Measurements from ENCODE around the gene FZD8.

The FZD8 gene

DNA sequence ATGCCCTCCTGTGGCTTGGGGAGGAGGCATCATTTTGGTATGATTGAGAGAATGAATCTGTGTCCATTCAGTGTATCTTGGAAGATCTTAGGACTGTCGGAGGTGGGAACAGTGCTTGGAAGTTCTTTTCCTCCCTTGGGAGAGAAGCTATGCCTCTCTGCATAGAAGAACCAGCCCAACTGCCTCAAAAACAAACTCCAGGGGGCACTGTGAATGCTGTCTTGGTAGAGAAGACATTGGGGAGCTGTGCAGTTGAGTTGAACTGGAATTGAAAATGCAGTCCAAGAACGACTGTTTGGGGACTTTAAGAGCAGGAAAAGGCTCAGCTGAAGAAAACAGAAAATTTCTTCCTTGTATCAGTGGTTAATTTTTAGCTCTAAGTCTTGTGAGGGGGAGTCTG is 41.9 kb downstream of the FZD8 start:
- no peak for DNase-seq

DNA sequence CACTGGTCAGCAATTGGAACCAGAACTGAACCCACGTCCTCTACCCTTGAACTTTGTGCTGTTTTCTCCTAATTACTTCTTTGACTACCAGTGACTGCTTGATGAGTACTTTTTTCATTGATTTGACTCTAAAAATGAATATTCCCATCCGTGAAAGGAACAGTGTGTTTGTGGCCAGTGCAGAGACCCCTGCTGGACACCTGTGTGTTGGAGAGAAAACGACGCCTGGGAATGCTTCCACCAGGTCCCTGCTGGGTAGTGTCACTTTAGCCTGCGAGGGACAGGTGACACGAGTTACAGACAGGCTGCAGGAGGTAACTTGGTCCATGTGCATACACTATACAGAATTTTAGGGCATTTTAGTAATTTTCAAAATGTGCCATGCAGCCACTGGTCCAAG is 43.7 kb downstream of the FZD8 start:
- no peak for DNase-seq

DNA sequence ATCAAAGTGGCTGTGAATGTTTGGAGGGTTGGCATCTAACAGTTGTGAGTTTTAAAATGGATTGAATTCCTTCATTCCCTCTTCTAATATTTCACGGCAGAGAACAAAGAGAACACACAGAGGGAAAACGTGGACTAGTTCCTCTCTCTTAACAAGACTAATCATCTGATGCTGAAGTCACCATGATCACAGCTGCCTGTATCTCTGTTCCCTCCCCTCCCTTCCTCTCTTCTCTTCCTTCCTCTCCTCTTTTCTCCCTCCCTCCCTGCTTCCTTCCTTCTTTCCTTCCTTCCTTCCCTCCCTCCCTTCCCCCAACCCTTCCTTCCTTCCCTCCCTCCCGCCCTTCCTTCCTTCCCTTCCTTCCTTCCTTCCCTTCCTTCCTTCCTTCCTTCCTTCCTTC is 47.0 kb downstream of the FZD8 start:
- DNase-seq = no peak

DNA sequence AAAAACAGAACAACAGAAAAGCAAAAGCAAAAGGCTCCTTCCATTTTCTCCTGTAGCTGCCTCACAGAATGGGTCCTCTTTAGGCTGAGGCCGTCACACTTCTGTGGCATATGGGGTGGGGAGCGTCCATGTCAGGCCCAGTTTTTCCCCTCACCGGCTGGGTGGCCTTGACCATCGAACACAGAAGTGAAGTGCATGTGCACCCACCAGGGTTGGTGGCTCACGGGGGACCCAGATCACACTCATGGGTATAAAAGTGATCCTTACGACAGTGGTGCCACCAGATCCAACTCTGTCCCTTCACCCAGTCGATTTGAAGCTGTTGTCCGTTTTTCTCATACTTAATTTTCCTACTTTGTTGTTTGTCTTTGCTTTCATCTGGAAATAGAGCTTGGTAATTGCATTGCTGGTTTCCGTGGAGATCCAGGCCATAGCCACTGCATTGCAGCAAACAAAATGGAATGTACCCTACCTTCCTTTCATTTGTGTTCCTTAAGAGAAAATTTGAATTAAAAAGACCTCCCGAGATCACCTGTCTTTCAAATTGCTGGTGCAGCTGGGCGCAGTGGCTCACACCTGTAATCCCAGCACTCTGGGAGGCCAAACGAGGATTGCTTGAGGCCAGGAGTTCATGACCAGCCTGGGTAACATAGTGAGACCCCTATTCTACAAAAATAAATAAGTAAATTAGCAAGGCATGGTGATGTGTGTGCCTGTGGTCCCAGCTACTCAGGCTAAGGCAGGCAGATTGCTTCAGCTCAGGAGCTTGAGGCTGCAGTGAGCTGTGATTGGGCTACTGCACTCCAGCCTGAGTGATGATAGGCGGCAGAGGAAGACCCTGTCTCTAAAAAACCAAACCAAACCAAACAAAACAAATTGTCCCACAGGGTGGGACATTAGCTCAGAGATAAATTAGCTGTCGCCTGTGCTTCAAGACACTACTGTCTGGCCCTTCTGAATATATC is 47.7 kb downstream of the FZD8 start:
- DNase-seq = no peak

DNA sequence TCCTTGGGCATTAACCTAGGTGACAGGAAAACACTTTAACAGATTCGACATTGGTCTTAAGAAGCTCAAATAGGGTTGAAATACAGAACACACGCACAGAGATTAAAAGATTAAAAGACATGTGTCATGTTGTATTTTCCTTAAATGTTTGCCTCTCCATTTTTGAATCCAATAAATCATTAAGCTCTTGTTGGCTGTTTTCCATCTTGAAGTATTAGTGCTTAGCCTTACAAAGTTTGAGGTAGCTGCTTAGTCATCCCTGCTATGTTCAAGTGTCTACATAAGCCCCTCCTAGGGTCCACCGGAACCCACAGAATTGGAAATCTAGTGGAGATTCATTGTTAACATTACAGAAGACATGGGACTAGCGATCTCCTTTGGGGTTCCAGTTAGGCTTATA is 49.7 kb downstream of the FZD8 start:
- DNase-seq = no peak

DNA sequence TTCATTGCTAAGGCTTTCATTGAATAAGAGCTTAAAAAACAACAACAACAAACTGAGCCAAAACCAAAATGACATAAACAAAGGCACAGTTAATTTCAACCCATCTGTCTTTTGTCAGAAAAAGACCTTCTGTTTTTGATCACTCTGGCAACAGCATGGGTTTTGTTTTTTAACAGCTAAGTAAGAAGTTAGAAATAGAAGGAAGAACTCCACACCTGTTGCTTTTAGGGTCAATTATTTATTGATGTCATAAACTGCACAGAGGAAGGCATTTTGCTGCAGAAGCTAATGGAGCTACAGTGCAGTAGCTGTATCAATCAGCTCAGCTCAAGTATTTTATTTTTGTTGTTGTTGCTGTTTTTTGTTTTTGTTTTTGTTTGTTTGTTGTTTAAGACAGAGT is 53.3 kb downstream of the FZD8 start:
- no peak for DNase-seq
